Limb (tissue), 2 donors: ENCODE results near the gene TBX21.

ENCODE experiments used
- DNase-seq, 2 donors: peaks; one replicate each; pipeline ENCODE4 v3.0.0-alpha.2; 2016; ENCODE audit errors: extremely low spot score in 2 of 2

TBX21 gene

DNA sequence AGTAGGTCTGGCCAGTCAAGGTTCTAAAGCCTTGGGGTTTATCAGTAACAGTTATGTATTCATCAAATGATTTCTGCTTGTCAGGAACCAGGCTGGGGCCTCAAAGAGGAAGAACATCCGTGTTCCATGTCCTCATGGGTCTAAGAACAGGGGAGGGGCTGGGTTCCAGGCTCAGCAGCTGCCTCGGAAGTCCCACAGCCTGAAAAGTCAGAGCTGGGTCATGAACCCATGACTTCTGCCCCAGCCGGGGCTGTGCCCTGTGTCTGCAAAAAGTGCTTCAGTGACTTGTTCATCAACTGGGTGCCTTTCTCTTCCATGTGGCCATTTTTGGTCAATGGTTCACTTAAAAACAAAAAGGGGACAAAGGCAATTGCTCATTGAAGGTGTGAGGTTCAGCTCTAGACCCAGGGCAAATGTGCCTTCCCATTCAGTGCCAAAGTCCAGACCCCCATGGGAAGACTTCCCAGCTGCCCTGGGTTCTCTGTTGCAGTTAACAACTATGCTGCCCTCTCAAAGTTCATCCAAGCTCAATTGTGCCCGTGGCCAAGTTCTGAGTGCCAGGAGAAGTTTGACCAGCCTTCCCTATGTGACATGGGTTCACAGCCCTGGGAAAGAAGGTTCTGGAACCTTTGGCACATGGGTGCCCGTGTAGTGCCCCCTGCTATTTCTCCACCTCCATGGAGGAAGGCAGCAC, 20.6 kb upstream of the TBX21 start:
- DNase-seq = no peak

DNA sequence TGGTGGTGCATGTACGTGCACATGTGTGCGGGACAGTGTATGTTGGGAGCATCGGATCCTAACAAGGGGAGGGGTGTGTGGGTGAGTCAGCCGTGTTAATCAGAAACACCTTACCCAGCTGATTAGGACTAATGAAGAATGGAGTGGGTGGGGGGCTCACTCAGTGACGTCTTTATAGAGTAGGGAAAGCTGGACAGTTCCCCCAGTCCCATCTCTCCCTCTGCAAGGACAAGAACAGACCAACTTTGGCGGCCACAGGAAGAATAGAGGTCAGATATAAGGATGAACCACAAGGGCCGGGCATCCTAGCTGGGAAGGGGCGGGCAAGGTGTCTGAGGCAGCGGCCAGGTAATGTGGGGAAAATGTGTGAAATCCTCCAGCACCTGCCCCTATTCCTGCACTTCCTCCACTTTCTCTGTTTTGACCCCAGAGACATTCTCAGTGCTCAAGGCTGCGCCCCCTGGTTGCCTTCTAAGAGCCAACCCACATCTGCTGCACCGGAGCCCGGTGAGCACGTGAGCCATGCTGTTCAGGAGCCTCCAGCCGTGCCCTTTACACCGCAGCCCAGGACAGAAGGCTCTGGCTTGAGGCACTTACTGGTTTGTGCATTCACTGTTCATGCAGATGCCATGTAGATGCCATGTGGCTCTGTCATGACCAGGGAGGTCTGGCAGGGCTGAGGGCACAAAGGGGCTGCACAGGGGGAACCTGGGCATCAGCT, 18.9 kb upstream of the TBX21 start:
- DNase-seq = no peak

DNA sequence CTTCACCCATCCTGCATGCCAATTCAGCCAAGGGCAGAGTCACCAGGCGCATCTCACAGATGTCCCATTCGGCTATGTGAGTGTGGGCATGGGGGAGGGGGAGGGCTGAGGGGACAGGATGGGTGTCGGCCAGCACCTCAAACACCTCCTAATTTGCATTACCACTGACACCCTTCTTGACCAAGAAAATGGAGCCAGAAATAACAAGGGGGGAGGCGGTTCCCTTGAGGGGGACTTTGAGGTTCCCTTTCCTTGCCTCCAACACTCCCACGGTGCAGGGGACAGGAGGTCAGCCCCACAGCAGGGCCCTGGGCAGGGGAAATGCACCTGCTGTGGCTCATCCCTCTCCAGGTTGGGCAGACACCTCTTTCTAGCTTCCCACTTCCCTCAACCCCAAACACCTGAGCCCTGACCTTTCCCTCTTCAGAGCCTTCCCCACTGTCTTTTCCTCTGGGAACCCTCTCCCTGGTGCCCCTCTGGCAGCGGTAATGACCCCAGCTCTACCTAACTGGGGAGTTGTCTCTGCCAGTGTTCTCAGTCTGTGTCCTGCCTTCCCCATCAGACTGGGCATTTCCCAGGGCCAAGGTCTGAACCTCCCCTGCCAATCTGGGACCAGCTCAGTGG, 18.2 kb upstream of the TBX21 start:
- no peak for DNase-seq

DNA sequence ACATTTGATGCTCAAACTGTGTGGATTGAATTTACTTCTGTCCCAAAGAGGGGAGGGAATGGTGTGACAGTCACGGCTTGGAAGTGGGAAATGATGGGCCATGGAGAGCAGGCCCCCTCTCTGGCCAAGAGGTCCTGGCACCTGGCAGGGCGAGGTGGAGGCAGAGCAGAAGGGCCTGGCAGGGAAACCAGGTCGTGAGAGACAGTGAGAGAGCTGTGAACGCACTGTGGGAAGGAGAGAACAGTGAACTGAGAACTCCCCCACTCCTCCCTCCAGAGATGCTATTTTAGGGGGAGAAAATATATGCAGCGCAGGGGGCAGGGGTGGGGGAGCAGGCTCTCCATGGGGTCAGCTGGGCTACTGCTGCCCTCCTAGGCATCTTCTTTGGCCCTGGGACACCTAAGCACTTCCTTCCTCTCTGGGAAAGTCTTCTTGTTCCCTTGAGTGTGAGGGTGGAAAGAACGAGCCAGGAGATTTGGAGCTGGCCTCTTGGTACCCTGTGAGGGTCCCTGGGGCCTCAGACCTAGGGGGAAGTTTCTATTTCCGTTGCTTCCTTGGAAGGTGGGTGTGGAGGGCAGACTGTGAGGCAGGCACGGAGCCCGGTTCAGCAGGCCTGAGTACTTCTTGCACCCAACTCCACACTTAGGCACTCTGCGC, 17.2 kb upstream of the TBX21 start:
- no peak for DNase-seq

DNA sequence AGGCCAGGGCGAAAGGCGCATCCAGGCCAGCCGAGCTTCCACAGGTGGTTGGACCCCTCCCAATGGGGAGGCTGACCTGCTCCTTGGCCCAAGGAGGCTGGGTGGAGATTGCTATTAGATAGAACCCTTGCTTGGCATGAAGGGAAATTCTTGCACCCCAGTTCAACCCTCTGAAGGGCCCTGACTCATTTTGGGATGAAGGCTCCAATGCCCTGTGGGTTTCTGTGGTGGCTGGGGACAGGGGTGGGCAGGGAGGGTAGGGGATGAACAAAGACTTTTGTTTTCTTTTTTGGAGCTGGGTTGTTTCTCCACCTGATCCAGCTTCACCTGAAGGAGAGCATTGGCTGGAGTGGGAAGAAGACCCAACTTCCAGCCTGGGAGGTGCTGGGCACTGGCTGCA, 16.7 kb upstream of the TBX21 start:
- no peak for DNase-seq

DNA sequence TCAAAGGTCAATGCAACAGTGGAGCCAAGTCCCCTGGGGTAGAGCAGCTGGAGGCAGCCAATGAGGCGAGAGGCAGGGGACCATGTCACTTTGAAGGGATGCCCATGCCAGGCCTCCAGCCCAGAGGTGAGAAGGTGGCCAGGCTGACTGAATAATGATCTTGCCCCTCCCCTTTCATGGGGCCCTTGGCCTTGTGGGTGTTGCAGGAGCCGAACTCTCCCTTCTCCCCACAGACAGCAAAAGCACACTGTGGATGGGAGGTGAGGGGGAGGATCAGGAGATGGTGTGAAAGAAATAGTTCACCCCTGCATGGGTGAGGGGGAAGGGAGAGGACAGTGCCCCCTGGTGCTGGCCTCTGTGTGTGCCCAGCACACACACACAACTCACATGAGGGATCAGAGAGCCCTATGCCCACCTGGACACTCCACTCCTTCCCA, 15.8 kb upstream of the TBX21 start:
- DNase-seq = no peak

DNA sequence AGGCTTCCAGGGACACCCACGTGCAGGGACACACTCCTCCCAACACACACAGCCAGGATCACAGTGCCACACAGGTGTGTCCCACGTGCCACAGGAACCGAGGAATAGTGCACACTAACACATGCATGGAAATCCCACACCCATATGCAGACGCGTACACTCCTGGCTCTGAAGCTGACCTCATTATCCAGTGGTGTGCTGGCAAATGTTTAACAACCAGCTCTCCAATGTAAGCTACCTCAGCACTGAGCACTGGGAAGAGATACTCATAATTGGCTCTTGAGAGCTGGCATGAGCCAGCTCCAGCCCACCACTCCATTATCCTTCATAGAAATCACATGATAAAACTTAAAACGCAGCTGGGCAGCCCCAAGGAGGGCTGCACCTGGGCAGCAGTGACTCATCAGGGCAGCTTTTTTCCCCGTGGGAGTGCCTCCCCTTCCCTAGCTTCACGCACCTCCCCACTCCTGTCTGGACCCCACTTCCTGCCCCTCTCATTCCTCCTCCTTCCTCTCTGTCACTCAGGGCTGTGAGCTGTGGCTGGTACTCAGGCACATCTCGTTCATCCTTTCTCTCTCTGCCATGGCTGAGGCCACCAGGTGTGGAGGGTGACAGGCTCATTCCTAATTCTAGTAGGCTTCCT, 14.9 kb upstream of the TBX21 start:
- DNase-seq = no peak

DNA sequence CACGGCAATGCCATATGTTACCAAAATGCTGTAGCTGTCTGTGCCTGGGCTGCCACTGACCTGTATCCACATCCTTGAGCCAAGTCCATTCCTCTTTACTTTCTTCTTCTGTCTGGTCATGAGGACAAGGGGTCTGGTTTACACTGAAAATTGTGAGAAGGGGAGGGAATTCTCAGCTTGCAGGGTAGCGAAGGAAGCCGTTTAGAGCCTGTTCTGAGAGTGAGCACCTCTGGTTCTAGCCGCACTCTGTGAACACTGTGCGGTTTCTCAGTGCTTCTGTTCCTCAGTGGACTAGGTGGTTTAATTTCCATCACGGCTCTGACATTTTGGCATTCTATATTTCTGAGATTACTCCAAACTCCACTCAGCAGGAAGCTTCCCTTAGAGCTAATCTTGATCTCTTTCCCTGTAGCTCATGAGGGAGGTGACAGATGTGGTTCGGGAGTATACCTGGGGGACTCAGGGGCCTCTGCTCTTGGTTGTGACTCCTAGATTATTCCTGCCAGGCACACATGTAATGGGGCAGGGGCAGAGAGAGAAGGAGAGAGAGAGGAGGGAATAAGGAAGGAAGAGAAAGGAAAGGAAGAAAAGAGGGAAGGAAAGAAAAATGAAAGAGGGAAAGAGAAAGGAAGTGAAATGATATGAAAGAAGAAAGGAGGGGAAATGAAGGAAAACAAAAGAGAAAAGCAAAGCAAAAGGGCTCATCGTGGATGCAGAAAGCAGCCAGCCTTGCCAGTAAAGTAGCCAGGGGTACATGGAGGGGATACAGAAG, 14.2 kb upstream of the TBX21 start:
- no peak for DNase-seq

DNA sequence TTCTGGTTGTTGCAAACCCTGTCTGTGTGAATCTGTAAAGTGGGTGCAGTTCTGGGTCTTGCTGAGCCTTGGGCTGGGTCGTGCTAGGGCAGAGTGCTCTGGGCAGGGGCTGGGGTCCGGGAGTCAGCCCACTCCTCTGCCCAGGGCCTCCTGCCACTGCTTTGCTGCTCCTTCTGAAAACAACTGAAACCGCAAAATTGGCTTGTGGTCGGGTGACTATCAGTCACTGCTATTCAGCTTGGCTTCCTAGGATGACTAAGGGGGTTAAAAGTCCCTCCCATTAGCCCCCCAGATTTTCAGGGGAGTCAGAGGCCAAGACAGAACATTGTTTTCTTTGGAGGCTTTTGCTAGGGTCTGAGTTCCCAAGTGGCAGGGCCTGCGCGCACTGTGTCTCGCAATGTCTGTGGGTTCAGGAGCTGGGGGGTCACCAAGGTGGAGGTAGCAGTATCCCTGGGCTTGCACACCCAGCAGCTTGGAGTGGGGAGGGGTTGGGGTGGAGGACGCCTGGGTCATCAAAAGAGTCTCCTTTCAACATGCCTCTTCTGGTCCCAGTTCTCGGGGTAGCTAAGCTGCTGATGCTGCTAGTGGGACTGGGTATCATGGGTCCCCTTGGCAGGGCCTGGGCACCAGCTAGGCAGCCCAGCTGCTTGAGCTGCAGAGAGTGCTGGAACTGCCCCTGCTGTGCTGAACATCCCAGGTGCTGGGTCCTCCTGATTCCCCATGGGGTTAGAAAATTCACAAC, 13.5 kb upstream of the TBX21 start:
- no peak for DNase-seq

DNA sequence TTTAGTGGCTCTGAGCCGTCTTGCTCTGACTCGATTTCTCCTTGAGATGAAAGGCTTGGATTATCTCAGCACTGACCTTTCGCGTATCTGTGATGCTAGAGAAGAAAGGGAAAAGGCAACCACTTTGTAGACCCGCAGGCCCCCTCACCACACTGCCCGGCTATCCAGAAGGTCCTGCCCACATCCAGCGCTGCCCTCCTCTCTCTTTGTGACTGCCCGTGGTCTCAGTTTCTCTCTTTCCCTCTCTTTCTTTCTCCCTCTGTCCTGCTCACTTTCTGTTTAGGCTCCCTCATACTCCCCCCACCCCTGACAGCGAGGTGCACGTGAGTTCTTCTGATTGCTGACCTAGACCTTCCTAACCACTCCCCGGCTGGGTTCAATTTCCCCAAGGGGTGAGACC, 12.8 kb upstream of the TBX21 start:
- DNase-seq = no peak

DNA sequence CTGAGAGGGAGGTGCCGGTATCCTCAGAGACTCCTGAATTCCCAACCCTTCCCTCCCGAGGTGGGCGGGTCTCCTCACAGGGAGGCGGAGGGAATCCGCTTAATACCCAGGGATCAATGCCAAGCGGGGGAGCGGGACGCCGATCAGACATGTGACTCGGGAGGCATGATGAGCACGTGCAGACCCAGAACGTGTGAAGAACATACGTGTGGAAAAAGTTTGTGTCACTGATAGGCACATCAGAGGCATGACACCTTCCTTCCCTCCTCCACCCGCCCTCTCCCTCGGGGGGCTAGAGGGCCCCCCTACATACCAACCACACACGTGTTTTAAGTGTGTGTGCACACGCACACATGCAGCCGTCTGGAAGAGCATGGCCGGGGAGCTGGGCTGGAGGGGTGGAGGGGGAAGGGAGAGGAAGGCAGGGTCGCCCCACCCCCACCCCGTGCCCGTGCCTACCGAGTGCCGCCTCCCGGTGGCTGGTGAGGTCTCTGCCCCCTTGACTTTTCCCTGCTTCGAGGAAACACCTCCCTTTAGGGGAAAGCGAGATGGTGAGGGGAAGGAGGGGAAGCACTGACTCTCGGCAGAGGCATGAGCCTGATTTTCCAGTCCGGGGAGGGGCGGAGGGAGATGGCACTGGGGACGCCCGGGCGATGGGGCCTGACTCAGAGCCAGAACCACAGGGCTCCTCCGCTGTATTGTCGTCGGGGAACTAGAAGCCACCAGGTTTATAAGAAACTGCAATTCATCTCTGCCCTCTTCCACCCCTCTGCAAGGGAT, 12.1 kb upstream of the TBX21 start:
- no peak for DNase-seq

DNA sequence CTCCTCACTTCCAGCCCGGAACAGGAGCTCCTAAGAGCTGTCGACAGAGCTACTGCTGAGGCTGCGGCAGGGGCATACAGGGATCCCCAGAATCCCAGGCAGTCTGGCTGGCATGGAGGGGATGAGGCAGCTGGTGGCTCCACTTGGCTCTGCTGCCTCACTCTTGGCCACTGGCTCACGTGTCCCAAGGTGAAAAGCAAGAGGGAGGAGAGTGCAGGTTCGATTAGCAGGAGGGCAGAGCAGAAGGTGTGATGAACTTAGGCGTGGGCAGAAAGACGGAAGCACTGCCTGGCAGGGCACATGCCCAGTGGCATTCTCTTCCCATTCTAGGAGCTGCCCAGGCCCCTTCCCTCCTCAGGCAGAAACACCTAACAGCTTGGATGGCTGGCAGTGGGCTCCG, 11.3 kb upstream of the TBX21 start:
- DNase-seq = no peak

DNA sequence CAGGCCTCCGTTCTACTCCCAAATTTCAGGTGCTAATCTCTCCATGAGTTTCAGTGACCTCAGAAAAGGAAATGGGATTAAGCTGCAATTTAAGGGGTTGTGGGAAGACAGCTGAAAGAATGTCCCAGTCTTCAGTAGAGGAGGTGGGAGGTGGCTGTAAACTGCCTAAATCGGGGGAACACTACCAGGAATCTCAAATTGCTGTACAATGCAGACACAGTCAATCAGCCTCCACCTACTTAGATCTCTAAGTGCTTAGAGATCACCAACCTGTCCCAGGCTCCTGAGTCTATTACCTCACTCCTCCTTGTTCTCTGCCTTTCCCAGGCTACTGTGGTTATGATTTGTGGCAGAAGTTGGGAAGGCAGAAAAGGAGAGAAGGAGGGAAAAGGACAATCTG, 8.3 kb upstream of the TBX21 start:
- no peak for DNase-seq

DNA sequence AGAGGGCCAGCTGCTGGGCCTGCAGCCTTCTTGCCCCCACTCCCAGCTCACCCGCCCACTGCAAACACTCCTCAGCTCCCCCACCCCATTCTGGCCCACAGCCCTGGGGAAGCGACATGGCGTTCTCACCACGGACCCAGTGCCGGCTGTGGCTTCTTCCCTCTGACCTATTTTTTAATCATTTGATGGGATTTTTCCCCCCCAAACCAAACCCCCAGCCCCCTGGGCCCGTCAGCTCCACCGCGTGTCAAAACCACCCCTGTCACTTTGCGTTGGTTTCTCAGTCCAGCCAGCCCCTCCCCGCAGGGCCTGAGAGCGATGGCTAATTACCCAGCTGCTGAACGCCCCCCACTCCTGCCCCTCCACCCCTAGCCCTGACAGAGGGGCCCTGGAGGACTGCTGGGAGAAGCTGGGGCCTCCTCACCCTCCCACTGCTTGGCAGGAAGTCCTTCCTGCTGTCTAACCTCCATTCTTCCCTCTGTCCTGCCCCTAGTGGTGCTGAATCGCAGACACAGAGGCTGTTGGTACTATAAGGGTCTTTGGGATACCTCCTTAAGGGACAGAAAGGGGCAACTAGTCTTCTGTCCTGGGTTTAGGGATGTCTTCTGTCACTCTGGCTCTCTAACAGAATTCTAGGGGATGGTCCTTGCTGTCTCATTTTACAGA, 7.5 kb upstream of the TBX21 start:
- no peak for DNase-seq

DNA sequence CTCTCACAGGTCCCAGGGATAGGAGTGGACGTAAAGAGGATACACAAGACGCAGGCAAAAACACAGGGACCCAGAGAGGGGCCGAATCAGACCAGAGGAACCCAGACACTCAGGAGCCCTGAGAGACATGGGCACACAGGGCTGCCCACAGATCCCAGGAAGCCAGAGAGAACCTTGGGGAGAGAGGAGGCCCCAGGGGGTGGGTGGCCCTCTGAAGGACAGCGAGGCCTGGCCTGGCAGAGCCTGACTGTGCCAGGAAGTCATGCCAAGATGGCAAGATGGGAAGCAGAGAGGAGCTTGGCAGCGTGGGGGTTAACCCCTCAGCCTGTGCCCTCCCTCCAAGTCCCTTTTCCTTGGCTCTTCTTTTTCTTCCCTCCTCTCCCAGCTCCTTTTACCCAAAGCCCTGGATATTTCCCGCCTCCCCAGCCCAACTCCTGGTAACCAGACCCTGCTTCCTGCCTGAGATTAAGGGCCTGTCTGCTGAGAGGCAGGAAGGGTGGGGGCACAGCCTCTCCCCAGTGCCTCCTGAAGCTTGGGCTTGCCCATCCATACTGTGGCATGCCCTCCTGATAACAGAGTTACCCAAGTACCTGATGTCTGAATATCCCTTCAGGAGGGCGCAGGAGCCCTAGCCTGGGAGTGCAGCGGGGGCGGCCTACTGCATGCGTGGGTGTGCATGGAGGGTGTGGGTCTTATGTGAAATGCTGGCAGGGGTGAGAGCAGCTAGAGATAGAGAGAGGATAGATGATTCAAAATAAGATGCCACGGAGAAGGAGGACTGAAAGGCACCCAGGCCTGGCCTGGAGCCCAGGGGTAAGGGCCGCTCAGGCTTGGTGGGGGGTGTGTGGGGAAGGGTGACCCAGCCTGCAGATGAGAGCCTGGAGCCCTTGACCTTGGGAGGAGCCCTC, 6.0 kb upstream of the TBX21 start:
- DNase-seq = peak in 1 of 2 donors; percentile 27

DNA sequence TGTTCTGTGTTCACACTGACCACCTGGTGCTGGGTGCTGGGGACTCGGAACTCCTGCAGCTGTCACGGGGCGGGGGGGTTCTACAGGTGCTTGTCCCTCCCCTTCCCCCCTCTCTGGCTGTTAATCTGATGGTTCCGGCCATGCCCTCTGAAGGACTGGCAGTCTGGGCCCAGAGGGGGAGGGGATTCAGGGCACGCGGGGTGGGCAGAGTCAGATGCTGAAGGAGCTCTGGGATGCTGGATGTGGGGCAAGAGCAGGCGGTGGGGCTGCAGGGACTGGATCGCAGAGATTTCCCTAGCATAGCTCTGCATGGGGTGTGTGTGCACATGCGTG, 5.4 kb upstream of the TBX21 start:
- peak in 1 of 2 donors; percentile 18 for DNase-seq

DNA sequence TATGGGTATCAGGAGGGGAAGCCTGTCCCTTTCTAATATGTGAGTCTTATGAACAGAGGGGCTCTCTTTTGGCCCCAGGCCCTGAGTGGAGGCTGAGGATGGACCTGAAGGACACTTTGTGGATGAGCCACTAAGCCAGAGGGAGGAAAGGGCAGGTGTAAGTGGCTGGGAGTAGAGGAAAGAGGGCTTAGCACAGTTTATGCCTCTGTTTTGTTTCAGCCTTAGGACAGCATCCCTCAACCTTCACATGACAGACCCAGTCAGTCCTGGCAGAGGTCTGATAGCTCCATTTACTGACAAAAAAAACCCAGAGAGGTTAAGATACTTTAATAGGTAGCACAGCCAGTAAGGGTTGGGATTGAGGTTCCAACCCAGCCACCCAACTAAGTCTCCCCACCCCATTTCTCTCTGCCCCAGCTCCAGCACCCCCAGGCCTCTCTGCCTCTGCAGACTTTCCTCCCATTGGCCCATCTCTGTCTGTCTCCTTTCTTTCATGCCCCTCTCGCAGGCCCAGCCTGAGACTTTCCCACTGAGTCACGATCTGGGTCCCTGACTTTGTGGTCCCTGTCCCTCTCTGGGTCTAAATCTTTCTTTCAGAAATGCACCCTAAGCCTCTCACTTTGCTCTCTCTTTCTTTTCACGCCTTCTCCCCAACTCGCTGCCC, 4.7 kb upstream of the TBX21 start:
- DNase-seq = peak in 1 of 2 donors; percentile 3

DNA sequence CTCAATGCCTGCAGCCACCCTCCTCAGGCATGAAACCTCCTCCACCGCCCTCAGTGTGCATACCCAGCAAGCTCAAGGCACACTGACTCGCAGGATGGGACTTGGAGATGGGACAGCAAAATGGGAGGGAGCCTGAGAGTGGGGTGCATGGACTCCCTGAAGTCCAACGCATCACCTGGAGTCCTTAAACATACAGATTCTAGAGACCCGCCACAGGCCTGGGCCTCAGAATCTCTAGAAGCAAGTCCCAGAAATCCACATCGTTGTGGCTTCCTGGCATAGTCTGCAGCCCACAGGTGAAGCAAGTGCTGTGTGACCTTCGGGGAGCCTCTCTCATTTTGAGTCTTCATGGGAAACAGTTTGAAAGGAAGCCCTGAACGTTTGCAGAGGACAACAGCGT, 3.6 kb upstream of the TBX21 start:
- no peak for DNase-seq
